MCF 10A (cell line): ENCODE measurements around the gene TXNRD1. TPM values are rescaled to one million over a fixed set of nuclear protein-coding genes. Genes with fewer than 3 reads are reported as not detected.
A peak's percentile ranks its signal among the peaks of the same experiment; 100 is the strongest.

Experiments
- BruUV-seq: library from RNA; stranded (reverse); fragments of 400-500 nt; replicated peaks from 2 replicates; lab custom pipeline; 2021; lab: Mats Ljungman, UMichigan
- CTCF ChIA-PET: fragments of 300-600 bp; sonication (Branson Sonifier 250); formaldehyde crosslinking; extraction: SDS; loops from one replicate; lab custom pipeline; 2021; ENCODE audit warnings: antibody characterized with exemption, inconsistent platforms; lab: Yijun Ruan, JAX
- POLR2A ChIA-PET: fragments of 300-600, 350-650 bp; sonication (Branson Sonifier 250); formaldehyde crosslinking; extraction: SDS; loops from one replicate; lab custom pipeline; 2020; ENCODE audit warnings: antibody characterized with exemption, inconsistent platforms; lab: Yijun Ruan, JAX
- DNase-seq: peaks from one replicate; pipeline ENCODE4 v3.0.0-alpha.2; 2018; ENCODE audit not compliant: unreplicated experiment
- H3K27ac Mint-ChIP-seq: one replicate; pipeline ENCODE4 v1.8.0; 2022; ENCODE audit warnings: mild to moderate bottlenecking, low read depth, mixed read lengths; ENCODE audit not compliant: unreplicated experiment
- H3K27me3 Mint-ChIP-seq: one replicate; pipeline ENCODE4 v1.8.0; 2022; ENCODE audit warnings: mixed read lengths; ENCODE audit not compliant: insufficient read depth, unreplicated experiment
- H3K36me3 Mint-ChIP-seq: one replicate; pipeline ENCODE4 v1.8.0; 2022; ENCODE audit warnings: mild to moderate bottlenecking, moderate library complexity, mixed read lengths; ENCODE audit not compliant: insufficient read depth, unreplicated experiment
- H3K4me1 Mint-ChIP-seq: one replicate; pipeline ENCODE4 v1.8.0; 2022; ENCODE audit warnings: mixed read lengths; ENCODE audit not compliant: insufficient read depth, unreplicated experiment
- H3K4me3 Mint-ChIP-seq: one replicate; pipeline ENCODE4 v1.8.0; 2022; ENCODE audit warnings: mild to moderate bottlenecking, moderate library complexity, mixed read lengths; ENCODE audit not compliant: unreplicated experiment
- H3K9me3 Mint-ChIP-seq: one replicate; pipeline ENCODE4 v1.8.0; 2022; ENCODE audit warnings: mixed read lengths; ENCODE audit not compliant: unreplicated experiment
- CTCF ChIP-seq: fragments of 200-600 bp; IDR thresholded peaks from one replicate; pipeline ENCODE4 v1.8.0; 2022; ENCODE audit warnings: antibody characterized with exemption, mild to moderate bottlenecking; ENCODE audit not compliant: unreplicated experiment
- intact Hi-C: fragments of 100-400 bp; cut with micrococcal nuclease; formaldehyde crosslinking; loops from 2 replicates; pipeline ENCODE4 v1.14.1; 2022
- total RNA-seq: library from RNA; stranded (reverse); gene quantifications from 2 replicates; pipeline ENCODE4 v1.2.3, GENCODE V29; 2022

The TXNRD1 gene
- total RNA-seq, 1 experiment from 2014 or later = 64.0 TPM

- CTCF ChIA-PET = interaction anchor here (0.6 to 4.2 kb wide), 2 partner anchors 65 to 155 kb away, joined by 3 to 28 read pairs; no protein-coding TSS in a partner anchor
- H3K36me3 Mint-ChIP-seq = peaks cover 46% of the 10 kb centered on the region
- peak overlapping the region; percentile 35 for H3K27ac Mint-ChIP-seq
- no peaks in the 10 kb centered on the region for H3K9me3 Mint-ChIP-seq
- peaks cover 9% of the 10 kb centered on the region for H3K4me1 Mint-ChIP-seq
- no peak overlapping the region for H3K4me3 Mint-ChIP-seq
- no peak for DNase-seq
- intact Hi-C loops = no loop called here
- BruUV-seq = no TSS peak
- H3K27me3 Mint-ChIP-seq = no peaks in the 10 kb centered on the region
- TF ChIP-seq CTCF = no peak
- POLR2A ChIA-PET = no interaction called here
Observed at GRCh38 chr12:104355630-104356029, 140.1 kb downstream of the TXNRD1 start.

DNA sequence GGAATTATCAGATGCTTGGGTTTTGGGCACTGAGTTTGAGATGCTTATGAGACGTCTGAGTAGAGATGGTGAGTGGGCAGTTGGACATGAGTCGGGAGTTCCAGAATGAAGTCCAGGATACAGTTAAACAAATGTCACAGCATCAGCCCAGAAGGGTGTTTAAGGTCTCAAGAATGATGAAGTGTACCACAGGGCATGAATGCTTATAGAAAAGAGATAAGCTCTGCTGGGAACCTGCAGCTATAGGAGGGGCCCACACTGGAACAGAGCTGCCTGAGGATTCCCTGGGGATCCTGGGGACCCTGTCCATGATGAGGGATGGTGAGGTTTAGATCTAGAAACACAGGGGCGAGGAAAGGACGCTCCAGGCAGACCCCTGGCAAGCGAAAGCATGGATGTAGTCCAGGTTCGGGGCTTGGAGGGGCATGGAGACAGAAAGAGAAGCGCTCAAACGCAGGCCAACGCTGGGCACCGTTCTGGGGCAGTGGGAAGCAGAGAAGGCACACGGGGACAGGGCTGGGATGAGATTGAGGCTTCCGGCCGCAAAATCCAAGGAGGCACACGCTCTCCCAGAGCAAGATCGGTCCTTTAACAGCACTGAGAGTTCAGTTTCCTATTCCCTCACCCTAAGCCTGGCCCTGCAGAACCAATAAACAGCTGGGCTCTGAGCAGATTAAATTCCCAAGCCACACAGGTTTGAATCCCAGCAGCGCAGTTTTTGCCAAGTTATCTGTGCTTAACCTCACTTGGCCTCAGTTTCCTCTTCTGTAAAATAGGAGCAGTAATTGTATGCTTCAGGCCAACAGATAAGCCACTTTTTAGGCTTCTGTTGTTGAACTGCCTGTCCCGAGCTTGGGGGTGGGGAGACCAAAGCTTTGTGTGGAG is 140.9 kb downstream of the TXNRD1 start:
- peaks cover 40% of the 10 kb centered on the region for H3K36me3 Mint-ChIP-seq
- CTCF ChIA-PET = interaction anchor here (0.6 to 4.2 kb wide), 3 partner anchors 26 to 155 kb away, joined by 3 to 28 read pairs (median 4); no protein-coding TSS in a partner anchor
- intact Hi-C loops = no loop called here
- H3K27me3 Mint-ChIP-seq = no peaks in the 10 kb centered on the region
- peaks cover 4% of the 10 kb centered on the region for H3K4me1 Mint-ChIP-seq
- POLR2A ChIA-PET = no interaction called here
- H3K27ac Mint-ChIP-seq = peak overlapping the region; percentile 35
- no TSS peak for BruUV-seq
- DNase-seq = no peak
- no peaks in the 10 kb centered on the region for H3K9me3 Mint-ChIP-seq
- TF ChIP-seq CTCF = no peak
- H3K4me3 Mint-ChIP-seq = no peak overlapping the region

DNA sequence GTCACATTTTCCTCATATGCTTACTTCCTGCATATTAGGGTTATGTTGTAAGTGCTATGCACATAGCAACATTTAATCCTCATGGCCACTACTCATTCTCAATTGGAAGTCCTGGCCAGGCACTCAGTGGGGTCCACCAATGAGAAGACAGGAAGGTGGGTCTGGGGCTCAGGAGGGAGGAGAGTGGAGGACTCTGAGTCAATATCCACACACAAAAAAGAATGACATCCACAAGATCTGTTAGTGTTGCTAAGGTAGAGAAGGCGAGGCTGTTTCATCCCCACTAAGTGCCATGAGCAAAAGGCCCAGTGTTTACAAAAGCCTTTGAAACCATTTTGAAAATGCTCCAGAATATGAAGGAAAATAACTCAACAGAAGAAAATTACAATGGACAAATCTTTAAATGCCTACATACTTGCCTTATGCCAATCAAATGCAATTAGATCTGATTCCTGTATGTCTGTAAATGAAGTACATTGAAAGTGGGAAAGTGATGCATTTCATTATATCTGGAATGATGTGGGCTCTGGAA is 141.9 kb downstream of the TXNRD1 start:
- peaks cover 4% of the 10 kb centered on the region for H3K4me1 Mint-ChIP-seq
- no peaks in the 10 kb centered on the region for H3K27me3 Mint-ChIP-seq
- BruUV-seq = no TSS peak
- peak; percentile 33 for DNase-seq
- TF ChIP-seq CTCF = no peak
- peaks cover 29% of the 10 kb centered on the region for H3K36me3 Mint-ChIP-seq
- H3K27ac Mint-ChIP-seq = peak overlapping the region; percentile 6
- ChIA-PET CTCF (interaction anchor here (1.0 to 4.2 kb wide), 3 partner anchors 10 to 157 kb away, joined by 3 to 28 read pairs (median 3); no protein-coding TSS in a partner anchor), POLR2A (no interaction called here)
- intact Hi-C loops = no loop called here
- H3K4me3 Mint-ChIP-seq = no peak overlapping the region
- no peaks in the 10 kb centered on the region for H3K9me3 Mint-ChIP-seq
